NCI-H1417 treated with DMSO at 0.1 percent for 48 hours (cell line): ENCODE measurements around the gene KCNT2.
"Not testable (repeated sequence)": the region's sequence is repeated elsewhere in the genome, so short reads cannot be mapped to it uniquely, and the experiment has no call there.

Experiments
- DNase-seq: peaks from one replicate; lab custom pipeline; 2025; lab: John Stamatoyannopoulos, UW

Gene KCNT2

GRCh38 chr1:196590012-196590708 is 18.1 kb downstream of the KCNT2 start:
- no peak for DNase-seq

- no peak for DNase-seq
Measured at GRCh38 chr1:196584696-196585095, 23.5 kb downstream of the KCNT2 start.

- DNase-seq = no peak
Measured at GRCh38 chr1:196577386-196577785, 30.9 kb downstream of the KCNT2 start.

GRCh38 chr1:196573226-196573625 is 35.0 kb downstream of the KCNT2 start:
- no peak for DNase-seq

GRCh38 chr1:196567238-196567637 is 41.0 kb downstream of the KCNT2 start:
- no peak for DNase-seq

GRCh38 chr1:196563768-196564167 is 44.5 kb downstream of the KCNT2 start:
- no peak for DNase-seq

- DNase-seq = no peak
Measured at GRCh38 chr1:196559314-196559713, 48.9 kb downstream of the KCNT2 start.

GRCh38 chr1:196558411-196558810 is 49.8 kb downstream of the KCNT2 start:
- no peak for DNase-seq

- DNase-seq = no peak
Measured at GRCh38 chr1:196557797-196558196, 50.4 kb downstream of the KCNT2 start.

- no peak for DNase-seq
Measured at GRCh38 chr1:196550731-196551130, 57.5 kb downstream of the KCNT2 start.

GRCh38 chr1:196546272-196547111 is 61.7 kb downstream of the KCNT2 start:
- no peak for DNase-seq

- DNase-seq = no peak
Measured at GRCh38 chr1:196545222-196545621, 63.0 kb downstream of the KCNT2 start.

GRCh38 chr1:196544617-196545016 is 63.6 kb downstream of the KCNT2 start:
- no peak for DNase-seq

- DNase-seq = no peak
Measured at GRCh38 chr1:196543833-196544232, 64.4 kb downstream of the KCNT2 start.

- no peak for DNase-seq
Measured at GRCh38 chr1:196538473-196538872, 69.8 kb downstream of the KCNT2 start.

- no peak for DNase-seq
Measured at GRCh38 chr1:196535727-196536126, 72.5 kb downstream of the KCNT2 start.

GRCh38 chr1:196531737-196532524 is 76.3 kb downstream of the KCNT2 start:
- no peak for DNase-seq

- DNase-seq = no peak
Measured at GRCh38 chr1:196527919-196528318, 80.3 kb downstream of the KCNT2 start.

GRCh38 chr1:196522574-196523345 is 85.5 kb downstream of the KCNT2 start:
- not testable (repeated sequence) for DNase-seq

- no peak for DNase-seq
Measured at GRCh38 chr1:196517193-196517592, 91.0 kb downstream of the KCNT2 start.

GRCh38 chr1:196516373-196516772 is 91.9 kb downstream of the KCNT2 start:
- no peak for DNase-seq

- DNase-seq = no peak
Measured at GRCh38 chr1:196515904-196516303, 92.3 kb downstream of the KCNT2 start.
